HG02970 (cell line): ENCODE data around the gene TSACC.
A peak's percentile ranks its signal among the peaks of the same experiment; 100 is the strongest.
"Not testable (repeated sequence)": the region's sequence is repeated elsewhere in the genome, so short reads cannot be mapped to it uniquely, and the experiment has no call there.

Experiments used
- ATAC-seq: cut with Tn5 transposase; IDR thresholded peaks from one replicate; pipeline ENCODE4 v1.9.1; 2021; ENCODE audit warnings: mild to moderate bottlenecking, moderate library complexity, moderate number of reproducible peaks; ENCODE audit not compliant: unreplicated experiment, low FRiP score

TSACC gene

DNA sequence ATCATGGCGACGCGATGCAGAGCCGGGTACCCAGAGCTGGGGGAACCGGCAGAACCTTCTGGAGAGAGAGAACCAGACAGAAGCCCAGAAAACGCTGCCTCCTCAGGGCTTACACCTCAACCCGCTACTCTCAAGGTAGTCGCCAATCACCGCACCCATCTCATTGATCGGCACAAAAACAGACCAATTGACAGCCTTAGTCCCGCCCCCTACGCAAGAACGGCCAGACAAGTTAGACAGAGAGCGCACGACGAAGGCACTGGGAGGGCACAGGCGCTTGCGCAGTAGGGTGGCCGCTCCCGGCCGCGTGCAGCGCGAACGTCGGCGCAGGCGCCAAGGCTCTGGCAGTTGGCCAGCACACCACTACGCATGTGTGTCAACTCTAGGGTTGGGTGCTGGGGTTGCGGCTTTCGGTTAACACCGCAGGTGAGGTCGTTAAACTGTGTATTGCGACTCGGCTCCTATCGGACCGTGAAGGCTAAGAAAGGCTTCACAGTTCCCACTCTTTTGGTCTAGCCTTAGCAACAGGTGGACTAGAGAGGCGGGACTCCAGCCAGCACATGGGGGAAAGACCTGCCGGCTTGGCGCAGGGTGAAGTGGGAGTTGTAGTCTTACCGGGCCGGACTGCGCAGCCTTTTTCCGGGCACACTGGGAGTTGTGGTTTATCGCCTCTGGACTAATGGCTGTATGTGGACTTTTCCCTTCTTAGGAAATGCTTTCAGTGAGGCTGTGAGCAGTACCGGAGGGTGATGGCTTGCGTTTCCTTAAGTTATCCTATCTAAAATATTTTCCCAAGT lies at the start of gene TSACC, which contains the start of gene CCT3:
TSACC (plus strand) TSS at position 347 of the 797 bp plus-strand sequence. CDS start 1,232 bp downstream, outside the sequence.
CCT3 (minus strand) TSS at position 113 of the 797 bp plus-strand sequence; CDS start at position 5, 108 bp downstream.
- peak; percentile 94 for ATAC-seq

DNA sequence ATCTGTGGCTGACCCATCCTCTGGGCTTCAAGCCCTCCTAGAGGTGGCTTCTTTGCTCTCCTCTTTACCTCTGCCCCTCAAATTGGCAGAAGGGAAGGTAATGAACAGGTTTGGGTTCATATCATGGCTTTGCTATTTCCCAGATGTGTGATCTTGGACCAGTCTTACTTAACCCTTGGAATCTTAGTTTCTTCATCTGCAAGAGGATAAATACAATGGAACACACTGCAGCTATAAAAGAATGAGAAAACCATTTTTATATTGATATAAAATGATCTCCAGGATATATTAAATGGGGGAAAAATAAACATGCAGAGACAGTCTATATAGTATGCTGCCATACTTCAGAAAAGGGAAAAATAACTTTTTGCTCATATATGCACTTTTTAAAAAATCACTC lies 48.5 kb upstream of the TSACC start:
- ATAC-seq: no peak

DNA sequence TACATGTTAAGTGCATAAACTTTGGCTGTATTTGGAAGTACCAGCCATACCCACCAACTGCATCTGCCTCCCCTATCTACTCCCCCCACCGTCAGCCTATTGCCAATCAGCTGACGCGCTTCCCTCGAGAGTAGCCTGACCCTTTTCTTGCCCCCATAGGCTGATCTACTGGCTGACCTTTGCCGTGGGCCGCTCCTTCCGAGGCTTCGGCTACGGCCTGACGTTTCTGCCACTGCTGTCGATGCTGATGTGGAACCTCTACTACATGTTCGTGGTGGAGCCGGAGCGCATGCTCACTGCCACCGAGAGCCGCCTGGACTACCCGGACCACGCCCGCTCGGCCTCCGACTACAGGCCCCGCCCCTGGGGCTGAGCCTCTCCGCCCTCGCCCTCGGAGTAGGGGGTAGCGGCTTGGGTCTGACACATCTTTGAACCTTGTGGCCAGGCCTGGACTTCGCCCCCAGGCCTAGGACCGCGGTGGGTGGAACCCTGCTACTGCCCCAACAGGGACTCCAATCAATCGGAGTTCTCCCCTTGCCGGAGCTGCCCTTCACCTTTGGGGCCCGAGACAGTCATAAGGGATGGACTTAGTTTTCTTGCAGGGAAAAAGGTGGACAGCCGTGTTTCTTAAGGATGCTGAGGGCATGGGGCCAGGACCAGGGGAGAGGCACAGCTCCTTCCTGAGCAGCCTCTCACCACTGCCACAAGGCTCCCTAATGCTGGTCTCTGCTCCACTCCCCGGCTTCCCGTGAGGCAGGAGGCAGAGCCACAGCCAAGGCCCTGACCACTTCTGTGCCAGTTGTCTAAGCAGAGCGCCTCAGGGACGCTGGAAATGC lies 46.9 kb upstream of the TSACC start:
- no peak for ATAC-seq

DNA sequence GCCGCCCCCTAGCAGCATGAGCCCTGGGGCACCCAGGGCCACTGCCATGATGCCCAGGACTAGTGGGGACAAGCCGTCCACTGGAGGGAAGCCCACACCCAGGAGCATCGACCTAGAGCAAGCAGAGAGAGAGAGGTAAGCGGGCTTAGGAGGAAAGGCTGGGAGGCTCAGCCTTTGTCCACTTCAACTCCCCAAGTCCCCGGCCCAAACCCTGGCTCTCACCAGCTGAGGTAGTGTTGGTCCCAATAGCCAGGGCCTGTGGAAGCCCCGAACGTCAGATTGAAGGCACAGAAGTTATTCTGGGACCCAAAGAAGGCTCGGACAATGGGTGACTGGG lies 45.3 kb upstream of the TSACC start:
- no peak for ATAC-seq

DNA sequence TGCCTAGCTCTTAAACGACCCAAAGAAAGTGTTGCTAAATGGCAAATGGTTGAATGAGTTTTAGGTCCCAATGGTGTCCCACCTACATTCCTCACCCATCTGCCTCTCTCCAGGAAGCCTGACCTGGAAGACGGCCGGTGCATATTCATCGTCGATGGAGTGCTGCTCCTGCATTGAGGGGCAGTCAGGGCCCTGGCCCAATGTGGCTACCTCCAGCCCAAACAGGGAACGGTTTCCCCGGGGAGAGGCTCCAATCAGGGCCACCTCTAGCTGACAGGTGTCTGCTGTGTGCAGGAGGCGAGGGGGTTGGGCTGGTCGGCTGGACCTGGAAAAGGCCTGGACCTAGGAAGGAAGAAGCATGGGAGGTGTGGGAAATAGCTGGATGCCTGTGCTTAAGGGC lies 44.4 kb upstream of the TSACC start:
- no peak for ATAC-seq

DNA sequence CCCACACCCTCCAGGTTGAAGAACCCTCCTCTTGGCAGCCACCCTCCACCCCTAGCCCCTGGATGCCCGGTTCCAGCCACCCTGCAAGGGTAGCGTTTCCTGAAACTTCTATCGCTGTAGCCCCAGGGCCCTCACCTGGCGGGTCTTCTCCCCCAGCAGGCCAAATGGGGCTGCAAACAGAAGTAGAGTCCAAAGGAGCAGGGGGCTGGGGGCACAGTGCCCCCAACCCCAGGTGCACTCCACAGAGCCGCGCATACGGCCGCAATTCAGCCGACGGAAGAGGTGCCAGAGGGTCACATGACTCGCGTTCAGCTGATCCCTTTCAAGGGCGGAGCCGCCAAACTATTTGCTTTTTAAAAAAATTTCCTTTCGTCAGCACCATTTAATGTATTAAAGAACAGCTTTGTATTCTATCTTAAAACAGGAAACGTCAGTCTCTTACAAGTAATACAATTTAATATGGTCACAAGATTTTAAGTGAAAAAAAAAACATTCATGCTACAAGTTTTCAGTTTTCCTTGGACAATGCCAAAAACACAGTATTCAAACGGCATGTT lies 42.9 kb upstream of the TSACC start, which contains the start of gene GLMP:
GLMP (minus strand) TSS at position 289 of the 557 bp plus-strand sequence; CDS start at position 255, 34 bp downstream.
- no peak for ATAC-seq

DNA sequence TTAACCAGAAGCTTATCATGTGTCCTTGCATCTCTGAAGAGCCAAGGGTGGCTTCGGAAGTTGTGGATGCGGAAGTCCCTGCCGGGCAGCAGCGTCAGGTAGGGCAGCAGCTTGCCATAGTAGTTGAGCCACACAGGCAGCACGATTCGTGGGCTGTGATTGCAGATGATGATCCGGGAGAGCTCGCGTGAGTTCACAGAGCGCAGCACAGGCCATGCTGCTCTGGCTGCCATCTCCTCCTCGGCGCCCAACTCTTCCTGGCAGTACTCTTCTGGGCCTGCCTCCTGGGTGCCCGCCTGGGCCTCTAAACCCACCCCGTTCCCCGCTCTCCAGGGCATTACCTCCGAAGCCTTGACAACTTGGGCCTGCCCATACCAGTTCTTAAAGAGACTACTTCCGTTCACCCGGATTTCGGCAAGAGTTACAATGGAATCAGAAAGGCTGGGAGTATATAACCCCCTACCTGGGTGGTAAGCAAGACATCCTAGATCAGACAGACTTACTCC lies 39.4 kb upstream of the TSACC start, which contains the start of gene VHLL:
VHLL (minus strand) TSS at position 456 of the 506 bp plus-strand sequence; CDS start at position 338, 118 bp downstream.
- ATAC-seq: no peak

DNA sequence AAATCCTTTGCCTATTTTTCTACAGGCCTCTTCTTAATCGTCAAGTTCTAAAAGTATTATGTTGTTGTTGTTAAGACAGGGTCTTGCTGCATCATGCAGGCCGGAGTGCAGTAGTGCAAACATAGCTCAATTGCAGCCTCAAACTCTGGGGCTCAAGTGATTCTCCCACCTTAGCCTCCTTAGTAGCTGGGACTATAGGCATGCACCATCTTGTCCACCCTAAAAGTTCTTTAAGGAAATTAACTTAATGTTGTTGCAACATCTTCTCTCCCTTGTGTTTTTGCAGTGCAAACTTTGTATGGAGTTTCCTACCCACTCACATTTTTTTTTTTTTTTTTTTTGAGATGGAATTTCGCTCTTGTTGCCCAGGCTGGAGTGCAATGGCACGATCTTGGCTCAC lies 35.1 kb upstream of the TSACC start:
- ATAC-seq: no peak

DNA sequence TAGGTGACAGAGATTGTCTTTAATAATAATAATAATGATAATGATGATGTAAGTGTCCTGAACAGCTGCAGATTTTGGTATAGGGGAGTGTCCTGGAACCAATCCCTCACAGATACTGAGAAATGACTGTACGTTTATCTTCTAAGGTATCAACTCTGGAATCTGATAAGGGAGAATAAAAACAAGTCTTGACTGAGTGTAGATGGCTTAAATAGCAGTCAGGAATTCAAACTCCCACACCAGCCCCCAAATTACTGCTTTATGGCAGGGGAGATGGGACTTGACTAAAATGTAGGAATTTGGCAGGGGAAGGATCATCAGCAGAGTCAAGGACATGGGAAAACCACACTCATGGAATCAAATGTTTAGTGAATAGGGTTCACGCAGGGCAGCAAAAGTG lies 33.1 kb upstream of the TSACC start:
- no peak for ATAC-seq

DNA sequence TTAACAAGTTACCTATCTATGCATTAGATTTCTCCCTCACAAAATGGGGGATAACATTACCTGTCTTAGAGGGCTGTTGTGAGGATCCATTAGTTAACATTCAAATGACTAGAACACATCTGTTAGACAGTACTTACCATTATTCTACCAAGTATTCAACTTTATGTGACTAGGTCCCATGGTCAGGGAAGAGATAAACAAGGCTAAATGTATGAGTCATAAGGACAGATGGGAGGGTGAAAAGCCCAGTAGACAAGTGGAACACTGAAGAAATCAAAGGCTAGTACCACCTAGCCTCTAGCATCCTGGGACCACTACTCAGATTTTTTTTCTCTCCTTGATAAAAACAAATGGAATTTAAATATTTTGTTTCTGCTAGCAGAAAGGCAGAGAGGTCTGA lies 30.2 kb upstream of the TSACC start:
- no peak for ATAC-seq

DNA sequence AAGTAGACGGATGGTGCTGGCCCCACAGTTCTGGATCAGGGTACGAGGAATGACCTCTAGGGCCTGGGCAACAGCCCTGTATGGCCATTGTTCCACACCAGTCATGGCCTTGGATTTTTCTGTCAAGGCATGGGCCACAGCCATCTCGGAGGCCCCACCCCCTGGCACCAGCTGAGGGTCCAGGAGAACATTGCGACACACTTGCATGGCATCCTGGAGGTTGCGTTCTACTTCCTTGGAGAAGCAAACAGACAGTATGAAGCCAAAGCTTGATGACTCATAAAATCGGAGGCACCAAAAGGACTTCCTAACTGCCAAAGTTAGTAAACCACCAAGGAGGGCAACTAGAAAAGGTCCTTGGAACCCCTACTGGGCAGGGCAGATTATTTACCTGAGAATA lies 27.4 kb upstream of the TSACC start:
- no peak for ATAC-seq

DNA sequence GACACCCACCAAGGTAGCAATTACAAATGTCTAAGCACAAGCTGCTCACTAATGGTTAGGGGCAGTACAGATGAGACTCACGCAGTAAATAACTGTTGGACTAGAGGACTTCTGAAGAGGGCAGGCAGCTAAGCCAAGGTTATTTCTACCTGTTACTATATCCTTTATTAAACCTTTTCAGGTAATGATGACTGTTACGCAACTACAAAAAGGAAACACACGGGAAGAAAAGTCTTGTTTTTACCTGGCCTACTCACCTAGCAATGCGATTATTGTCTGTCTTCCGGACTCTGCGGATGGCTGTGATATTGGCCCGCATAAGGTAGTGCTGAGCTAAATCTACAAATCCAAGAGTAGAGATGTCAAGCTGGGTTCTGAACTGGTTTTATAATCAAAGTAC lies 21.4 kb upstream of the TSACC start:
- ATAC-seq: no peak

DNA sequence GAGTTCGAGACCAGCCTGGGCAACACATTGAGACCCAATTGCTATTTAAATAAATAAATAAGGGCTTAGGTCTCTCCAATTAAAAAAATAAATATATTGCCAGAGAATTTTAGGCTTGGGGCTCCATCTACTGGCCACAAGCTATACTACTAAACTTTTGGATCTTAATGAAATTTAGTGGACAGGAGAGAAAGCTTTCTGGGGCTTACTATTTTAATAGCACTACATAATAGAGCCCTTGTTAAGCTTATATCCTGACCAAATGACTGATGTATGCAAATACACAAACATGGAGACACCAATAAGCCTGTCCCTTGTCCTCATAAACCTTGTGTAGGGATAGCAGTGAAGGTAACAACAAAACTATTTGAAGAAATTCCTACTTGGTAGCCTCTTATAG lies 18.7 kb upstream of the TSACC start:
- no peak for ATAC-seq

DNA sequence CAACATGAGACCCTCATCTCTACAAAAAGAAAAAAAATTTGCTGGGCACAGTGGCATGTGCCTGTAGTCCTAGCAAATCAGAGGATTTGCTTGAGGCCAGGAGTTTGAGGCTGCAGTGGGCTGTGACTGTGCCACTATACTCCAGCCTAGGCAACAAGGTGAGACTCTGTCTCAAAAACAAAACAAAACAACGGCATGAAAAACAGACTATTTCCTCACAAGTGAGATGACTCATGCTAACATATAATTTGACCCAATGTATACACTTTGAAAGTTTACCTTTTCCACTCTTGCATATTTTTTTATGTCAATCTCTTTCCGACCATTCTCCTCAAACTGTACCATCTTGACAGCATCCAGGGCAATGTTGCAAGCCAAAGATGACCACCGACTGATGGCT lies 17.8 kb upstream of the TSACC start:
- ATAC-seq: no peak

DNA sequence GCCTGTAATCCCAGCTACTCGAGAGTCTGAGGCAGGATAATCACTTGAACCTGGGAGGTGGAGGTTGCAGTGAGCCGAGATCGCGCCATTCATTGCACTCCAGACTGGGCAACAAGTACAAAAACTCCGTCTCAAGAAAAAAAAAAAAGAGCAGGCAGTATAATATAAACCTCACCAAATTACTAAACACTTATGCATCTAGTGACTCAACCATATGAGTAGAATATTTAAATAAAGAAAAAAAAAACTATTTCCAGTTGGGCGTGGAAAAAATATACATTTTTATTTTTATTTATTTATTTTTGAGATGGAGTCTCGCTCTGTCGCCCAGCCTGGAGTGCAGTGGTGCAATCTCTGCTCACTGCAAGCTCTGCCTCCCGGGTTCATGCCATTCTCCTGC lies 15.1 kb upstream of the TSACC start:
- ATAC-seq: not testable (repeated sequence)

DNA sequence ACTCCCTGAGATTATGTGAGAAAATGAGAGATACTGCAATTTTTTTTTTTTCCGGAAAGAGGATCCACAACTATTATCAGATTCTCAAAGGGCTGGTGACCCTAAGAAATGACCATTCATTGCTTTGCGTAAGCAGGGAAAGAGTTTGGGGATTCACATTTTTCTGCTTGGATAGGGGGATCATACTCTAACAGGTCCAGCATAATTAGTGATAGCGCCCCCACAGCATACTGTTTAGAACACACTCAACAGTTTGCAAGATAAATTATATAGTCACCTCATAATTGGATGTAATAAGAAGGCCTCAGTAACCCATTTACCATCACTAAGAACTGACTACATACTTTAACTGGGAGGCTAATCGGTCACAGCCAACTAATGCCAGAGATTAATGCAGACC lies 2.1 kb upstream of the TSACC start:
- no peak for ATAC-seq

DNA sequence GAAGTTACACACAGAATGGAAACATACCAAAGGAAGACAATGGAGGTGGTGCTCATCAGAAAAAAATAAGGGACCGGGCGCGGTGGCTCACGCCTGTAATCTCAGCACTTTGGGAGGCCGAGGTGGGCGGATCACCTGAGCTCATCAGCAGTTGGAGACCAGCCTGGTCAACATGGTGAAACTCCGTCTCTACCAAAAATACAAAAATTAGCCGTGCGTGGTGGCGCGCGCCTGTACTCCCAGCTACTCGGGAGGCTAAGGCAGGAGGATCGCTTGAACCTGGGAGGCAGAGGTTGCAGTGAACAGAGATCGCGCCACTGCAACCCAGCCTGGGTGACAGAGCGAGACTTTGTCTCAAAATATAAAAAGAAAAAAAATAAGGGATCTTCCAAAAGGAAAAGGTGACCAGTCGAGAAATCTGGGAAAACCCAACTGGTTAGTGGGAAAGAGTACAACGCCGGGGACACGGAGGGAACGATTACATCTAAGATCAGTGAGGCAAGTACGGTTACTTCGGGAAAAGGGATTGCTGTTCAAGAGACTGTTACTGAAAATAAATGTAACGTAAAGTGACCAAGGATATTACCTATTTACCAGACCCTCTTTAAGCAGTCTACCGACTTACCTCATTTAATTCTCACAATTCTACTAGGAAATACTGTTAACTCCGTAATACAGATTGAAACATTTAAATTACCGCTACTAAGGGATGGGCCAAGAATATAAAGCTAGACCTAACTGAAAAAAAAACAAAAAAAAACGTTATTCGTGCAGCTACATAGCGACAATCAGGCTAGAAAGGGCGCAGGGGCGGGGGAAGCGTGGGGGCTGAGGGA lies 1.1 kb upstream of the TSACC start:
- ATAC-seq: no peak

DNA sequence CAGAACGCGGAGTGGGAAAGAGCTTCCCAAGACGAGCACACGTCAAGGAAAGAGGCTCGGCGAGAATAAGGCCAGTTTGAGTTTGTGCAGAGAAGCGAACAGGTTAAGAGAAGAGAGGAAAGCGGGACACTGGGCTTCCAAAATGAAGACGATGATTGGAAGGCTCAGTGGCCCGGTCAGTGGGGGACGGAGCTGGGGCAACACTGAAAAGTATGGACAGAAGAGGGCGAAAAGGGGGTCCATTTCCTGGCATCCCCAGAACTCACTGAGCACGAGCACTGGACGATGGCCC lies 492 bp upstream of the TSACC start:
- ATAC-seq: peak; percentile 2

DNA sequence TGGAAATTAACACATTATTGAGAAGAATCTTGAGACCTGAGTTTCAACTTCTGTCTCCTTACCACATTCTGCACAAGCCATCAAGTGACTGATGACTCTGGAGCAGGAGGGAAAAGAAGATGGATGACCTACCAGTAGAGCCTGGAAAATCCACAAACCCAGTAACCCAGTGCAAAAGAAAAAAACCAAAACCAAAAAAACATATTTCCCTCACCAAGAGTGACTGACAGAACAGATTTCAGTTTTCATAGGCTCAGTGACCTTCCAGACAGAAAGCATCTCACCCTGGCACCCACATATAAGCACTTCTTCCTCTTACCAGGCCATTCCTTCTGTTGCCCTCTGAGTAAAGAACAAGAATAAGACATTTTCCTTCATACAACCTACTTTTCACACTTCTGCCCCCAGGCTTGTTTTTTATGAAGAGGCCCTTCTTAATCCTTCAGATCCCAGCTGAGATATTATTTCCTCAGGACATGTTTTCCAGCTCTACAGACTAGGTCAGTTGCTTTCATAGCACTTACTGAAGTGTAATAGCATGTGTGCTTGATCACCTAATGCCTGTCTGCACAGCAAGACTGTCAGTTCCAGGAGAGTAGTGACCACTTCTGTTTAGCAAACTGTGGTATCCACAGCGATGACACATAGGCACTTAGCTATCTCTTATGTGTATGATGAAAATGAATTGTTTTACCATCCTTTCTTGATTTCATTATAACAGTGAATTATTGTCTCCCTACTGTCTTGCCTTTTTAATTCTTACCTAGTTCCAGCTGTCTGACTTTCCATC lies 4.0 kb downstream of the TSACC start:
- ATAC-seq: no peak
